NCI-H2196 (cell line): ENCODE data around the gene SZRD1.

Experiments used
- DNase-seq: peaks from one replicate; lab custom pipeline; 2025; ENCODE audit not compliant: unreplicated experiment; lab: John Stamatoyannopoulos, UW

Gene SZRD1

DNA sequence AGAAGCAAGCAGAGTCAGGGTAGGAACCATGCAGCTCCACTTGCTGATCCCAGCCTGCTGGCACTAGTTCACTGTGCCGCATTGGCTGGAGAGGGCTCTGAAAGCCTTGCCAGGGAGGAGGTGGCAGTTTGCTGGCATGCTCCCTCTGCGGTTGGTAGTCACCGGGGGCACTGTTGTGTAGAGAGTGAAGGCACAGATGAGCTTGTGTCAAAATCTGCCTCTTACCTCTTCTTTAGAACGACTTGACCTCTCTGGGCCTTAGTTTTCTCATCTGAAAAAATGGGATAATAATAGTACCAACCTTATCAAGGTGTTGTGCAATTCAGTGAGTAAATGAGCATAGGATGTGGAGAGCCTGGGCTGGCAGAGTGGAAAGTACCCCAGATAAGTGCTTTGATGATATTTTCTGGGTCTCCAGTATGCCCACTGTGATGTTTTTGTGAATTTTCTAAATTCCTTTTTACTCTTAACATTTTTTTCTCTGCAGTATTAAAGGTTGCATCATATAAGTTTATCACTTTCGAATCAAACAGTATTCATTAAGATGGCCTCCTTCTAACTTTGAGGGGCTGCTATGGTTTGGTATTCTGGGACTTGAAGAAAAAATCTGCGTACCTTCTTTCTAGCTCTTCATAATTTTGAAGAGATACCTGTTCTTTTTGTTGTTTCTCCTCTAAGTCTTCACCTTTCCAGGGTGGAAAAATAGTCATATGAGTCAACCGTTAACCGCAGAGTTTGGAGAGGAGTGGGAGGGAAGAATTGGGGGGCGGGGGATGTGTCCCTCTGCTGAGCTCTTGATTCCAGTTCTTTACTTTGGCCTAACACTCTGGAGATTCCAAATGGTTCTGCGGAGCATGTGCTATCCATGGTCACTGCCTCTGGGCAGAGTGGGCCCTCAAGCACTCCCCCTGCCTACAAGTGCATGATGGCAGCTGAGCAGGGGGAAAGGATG lies 26.8 kb downstream of the SZRD1 start:
- DNase-seq: peak; percentile 29

DNA sequence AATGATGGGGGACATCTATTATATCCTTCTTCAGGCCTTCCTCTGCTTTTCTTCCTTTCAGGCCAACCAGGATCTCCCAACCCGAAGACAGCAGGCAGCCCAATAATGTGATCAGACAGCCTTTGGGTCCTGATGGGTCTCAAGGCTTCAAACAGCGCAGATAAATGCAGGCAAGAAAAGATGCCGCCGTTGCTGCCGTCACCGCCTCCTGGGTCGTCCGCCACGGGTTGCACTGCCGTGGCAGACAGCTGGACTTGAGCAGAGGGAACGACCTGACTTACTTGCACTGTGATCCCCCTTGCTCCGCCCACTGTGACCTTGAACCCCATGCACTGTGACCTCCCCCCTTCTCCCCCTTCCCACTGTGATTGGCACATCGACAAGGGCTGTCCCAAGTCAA lies 27.9 kb downstream of the SZRD1 start:
- no peak for DNase-seq

DNA sequence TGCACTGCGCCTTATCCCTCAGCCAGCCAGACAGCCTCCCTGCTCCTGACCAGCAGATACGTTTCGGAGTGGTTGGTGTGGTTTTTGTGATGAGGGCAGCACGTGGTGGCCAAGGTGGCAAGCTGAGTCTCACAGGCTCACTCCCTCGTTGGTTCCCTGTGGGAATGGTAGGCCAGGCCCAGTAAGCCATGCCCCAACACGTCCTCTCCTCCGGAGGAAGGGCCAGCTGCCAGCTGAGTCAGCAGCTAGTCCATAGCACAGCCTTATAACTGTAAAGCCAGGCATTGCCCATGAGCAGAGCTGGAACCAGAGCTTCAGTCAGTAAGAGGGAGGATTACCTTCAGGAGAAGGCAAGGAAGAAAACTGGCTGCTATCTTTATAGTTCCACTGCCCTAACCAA lies 29.5 kb downstream of the SZRD1 start:
- peak; percentile 92 for DNase-seq

DNA sequence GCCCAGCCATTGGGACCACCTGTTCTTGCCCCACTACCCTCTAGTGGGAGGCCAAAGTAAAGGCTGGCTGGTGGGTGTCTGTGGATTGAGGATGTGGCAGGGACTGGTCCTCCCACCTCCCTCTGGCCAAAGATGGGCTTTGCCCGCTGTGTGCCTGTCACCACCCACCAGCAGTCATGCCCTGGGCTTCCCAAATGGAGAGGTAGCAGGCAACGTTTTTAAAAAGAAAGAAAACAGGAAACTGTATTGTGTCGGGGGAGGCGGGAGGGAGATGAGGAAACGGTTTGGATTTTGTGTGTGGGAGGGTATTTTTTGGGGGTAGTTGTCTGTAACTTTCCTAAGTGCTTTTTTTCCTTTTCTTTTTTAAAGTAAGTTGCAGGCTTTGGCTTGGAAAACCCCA lies 30.1 kb downstream of the SZRD1 start:
- DNase-seq: no peak

GRCh38 chr1:16398371-16398953 lies 31.4 kb downstream of the SZRD1 start:
- no peak for DNase-seq

GRCh38 chr1:16402742-16403141 lies 35.7 kb downstream of the SZRD1 start:
- no peak for DNase-seq

GRCh38 chr1:16405441-16405840 lies 38.4 kb downstream of the SZRD1 start:
- DNase-seq: no peak

- DNase-seq: no peak
These were observed 39.8 kb downstream of the SZRD1 start for GRCh38 chr1:16406868-16407267.

GRCh38 chr1:16409536-16410152 lies 42.6 kb downstream of the SZRD1 start:
- DNase-seq: no peak

GRCh38 chr1:16410803-16411202 lies 43.8 kb downstream of the SZRD1 start:
- DNase-seq: no peak

DNA sequence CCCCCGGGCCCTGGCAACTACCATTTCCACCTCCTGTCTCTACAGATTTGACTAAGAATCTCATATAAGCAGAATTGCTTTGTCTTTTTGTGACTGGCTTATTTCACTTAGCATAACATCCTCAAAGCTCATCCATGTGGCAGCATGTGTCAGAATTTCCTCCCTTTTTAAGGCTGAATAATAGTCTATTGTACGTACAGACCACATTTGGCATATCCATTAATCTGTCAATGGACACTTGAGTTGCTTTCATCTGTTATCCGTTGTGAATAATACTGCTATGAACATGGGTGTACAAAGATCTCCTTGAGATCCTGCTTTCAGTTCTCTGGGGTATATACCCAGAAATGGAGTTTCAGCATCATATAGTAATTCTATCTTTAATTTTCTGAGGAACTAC lies 46.1 kb downstream of the SZRD1 start:
- DNase-seq: no peak

DNA sequence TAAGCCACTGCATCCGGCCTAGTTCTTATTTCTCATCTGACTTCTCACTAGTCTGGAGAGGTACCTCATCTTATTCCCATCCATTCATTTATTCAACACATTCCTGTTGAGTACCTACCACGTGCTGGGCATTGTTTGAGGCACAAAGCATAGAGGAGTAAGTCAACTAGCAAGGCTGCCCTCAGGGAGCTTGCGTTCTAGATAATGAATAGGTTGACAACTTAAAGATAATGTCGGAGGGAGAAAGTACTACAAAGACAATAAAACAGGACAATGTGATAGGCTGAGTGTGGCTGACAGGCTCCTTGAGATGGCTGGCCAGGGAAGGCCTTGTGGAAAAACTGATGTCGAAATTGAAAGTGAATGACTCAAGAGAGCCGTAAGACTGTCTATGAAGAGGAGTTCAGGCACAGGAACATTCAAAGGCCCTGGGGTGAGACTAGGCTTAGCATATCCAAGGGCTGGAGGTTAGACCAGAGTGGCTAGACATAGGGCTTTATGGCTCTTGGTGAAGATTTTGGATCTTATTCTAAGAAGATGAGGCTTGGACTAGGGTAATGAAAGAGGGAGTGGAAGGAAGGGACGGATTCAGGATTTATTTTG lies 51.9 kb downstream of the SZRD1 start:
- no peak for DNase-seq

- no peak for DNase-seq
These were observed 53.5 kb downstream of the SZRD1 start for GRCh38 chr1:16420424-16421118.

- DNase-seq: no peak
These were observed 54.2 kb downstream of the SZRD1 start for GRCh38 chr1:16421201-16421600.

GRCh38 chr1:16422041-16422440 lies 55.0 kb downstream of the SZRD1 start:
- no peak for DNase-seq

- no peak for DNase-seq
These were observed 58.3 kb downstream of the SZRD1 start for GRCh38 chr1:16425125-16426025.

GRCh38 chr1:16430606-16431005 lies 63.6 kb downstream of the SZRD1 start:
- no peak for DNase-seq

DNA sequence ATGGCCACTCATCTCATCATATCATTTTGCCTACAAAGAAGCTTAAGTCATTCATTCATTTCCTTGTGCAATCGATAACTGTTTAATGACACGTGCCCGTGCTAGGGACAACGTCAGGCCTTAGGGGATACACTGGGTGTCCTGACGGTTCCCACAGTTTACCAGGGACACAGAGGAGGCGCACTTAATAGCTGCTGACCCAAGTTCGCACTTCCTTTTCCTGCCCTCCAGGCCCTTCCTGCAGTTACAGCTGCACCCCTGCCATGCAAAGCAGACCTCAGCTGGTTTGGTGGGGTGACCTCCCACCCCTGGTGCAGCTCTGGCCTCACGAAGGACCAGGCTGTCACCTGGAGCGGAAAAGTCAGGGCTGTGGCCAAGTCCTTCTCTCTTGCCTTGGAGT lies 66.0 kb downstream of the SZRD1 start:
- no peak for DNase-seq

- no peak for DNase-seq
These were observed 67.0 kb downstream of the SZRD1 start for GRCh38 chr1:16434007-16434406.

- no peak for DNase-seq
These were observed 67.5 kb downstream of the SZRD1 start for GRCh38 chr1:16434501-16434900.
